OCI-LY1 (cell line): ENCODE results near the gene EPHX1.

ENCODE experiments used
- EZH2 ChIP-seq: fragments of 200-600 bp; sonication (generic), shearing (Covaris generic); IDR thresholded peaks from 2 replicates; pipeline ENCODE4 v1.8.0; 2017; ENCODE audit warnings: borderline replicate concordance, mixed run types, mild to moderate bottlenecking, antibody characterized with exemption, low read length, moderate library complexity, mixed read lengths
- TF ChIP-seq, protein P1 (sequence below): fragments of 200-600 bp; sonication (generic), shearing (Covaris generic); IDR thresholded peaks from 2 replicates; pipeline ENCODE4 v1.5.1; 2017; ENCODE audit warnings: mild to moderate bottlenecking, antibody characterized with exemption, low read length, moderate library complexity, mixed read lengths

DNA sequence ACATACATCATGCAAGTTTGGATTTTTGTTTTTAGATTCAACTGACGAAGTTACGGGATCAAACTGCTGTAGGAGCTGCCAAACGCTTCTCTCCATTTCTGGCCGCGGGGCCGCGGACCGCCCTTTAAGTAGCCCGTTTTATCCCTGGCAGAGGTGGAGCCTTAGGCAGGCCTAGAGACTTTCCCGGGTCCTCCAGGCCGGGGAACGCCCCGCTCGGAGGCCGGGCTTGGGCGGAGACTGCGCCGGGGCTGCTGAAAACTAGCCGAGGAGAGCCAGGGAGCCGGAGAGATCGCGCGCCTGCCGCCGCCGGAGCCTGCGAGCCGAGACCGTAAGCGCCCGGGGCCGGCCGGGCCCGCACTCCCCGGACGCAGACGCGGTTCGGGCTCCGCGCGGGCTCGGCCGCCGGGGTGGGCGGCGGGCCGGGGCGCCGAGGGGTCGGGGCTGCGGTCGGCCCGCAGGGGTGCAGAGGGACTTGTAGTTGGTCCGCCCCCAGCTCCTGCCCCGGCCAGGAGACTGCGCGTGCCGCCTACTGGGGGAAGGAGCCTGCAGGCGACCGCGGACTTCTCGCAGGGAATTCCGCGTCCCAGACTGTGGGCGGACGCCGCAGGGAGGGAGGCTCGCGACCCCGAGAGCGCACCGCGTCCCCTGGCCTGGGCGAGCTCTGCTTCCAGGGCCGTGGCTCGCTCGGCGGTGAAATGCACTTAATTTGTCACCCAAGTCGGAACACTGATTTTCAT lies at the start of gene EPHX1:
- TF ChIP-seq, protein P1, sequence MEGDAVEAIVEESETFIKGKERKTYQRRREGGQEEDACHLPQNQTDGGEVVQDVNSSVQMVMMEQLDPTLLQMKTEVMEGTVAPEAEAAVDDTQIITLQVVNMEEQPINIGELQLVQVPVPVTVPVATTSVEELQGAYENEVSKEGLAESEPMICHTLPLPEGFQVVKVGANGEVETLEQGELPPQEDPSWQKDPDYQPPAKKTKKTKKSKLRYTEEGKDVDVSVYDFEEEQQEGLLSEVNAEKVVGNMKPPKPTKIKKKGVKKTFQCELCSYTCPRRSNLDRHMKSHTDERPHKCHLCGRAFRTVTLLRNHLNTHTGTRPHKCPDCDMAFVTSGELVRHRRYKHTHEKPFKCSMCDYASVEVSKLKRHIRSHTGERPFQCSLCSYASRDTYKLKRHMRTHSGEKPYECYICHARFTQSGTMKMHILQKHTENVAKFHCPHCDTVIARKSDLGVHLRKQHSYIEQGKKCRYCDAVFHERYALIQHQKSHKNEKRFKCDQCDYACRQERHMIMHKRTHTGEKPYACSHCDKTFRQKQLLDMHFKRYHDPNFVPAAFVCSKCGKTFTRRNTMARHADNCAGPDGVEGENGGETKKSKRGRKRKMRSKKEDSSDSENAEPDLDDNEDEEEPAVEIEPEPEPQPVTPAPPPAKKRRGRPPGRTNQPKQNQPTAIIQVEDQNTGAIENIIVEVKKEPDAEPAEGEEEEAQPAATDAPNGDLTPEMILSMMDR, result no peak
- TF ChIP-seq EZH2, result no peak
